HG02870 (cell line): ENCODE data around the gene ENG.

Experiments
- ATAC-seq: cut with Tn5 transposase; IDR thresholded peaks from one replicate; pipeline ENCODE4 v1.9.1; 2021; ENCODE audit warnings: mild to moderate bottlenecking, moderate library complexity; ENCODE audit not compliant: unreplicated experiment

Gene ENG

DNA sequence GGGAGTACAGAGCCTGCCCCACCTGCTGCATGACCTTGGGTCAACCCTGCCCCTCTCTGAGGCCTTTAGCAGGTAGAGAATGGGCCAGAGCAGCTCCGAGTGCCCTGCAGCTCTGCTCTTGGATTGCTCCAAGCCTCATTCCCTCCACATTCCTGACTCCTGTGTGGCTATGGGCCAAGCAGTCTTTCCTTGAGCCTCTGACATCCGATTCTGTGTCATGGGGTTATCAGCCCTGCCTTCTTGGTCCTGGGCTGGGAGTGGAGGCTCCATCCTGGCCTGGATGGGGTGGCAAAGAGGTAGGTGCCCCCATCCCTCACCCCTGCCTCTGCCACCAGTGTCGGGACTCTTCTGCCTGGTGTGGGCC, 38.1 kb downstream of the ENG start:
- ATAC-seq: no peak

DNA sequence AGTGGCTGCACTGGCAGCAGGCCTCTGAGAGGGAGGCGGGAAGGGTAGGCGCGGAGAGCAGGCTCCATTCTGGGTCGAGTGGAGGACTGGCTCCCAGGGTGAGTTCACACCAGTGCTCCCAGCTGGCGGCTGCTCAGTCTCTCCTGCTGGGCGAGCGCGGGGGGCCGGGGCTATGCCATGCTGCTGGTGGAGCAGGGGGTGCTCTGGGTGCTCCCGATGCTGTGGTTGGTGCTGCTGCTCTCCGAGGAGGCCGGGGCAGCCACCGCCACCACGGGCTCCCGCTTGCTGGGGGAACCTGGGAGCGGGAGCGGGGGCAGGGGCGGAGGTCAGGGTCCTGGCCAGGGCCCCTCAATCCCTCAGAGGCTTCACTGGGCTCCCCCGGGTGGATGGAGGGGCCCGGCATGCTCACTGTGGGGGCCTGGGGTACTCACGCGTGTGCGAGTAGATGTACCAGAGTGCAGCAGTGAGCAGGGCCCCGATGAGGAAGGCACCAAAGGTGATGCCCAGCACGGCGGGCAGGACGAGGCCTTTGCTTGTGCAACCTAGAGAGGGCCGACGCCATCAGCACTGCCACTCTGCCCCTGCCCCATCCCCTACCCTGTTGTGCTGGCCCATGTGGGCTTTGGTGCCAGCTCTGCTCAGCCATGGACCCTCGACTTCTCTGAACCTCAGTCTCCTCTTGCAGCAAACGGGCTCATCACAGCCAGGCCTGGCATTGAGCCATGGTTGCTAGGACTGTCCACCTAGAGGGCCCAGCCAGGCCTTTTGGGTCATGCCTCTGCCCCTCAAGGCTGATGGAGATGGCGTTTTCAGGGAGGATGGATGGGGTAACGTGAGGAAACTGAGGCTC, 38.7 kb downstream of the ENG start:
- ATAC-seq: no peak

- no peak for ATAC-seq
These were observed 39.6 kb downstream of the ENG start for GRCh38 chr9:127814619-127815511.

DNA sequence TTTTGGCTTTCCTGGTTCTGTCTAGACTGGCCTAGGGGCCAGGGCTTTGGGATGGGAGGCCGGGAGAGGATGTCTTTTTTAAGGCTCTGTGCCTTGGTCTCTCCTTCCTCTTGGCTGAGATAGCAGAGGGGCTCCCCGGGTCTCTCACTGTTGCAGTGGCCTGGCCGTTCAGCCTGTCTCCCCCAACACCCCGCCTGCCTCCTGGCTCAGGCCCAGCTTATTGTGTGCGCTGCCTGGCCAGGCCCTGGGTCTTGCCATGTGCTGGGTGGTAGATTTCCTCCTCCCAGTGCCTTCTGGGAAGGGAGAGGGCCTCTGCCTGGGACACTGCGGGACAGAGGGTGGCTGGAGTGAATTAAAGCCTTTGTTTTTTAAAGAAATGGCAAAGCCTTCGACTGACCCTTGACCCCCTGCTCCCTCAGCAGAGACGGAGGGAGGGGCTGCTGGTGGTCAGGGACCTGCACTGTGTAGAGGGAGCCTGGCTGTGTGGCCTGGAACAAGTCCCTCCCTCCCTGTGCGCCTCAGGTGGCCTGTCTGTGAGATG, 40.7 kb downstream of the ENG start:
- ATAC-seq: no peak

GRCh38 chr9:127812936-127813675, 41.4 kb downstream of the ENG start:
- no peak for ATAC-seq

DNA sequence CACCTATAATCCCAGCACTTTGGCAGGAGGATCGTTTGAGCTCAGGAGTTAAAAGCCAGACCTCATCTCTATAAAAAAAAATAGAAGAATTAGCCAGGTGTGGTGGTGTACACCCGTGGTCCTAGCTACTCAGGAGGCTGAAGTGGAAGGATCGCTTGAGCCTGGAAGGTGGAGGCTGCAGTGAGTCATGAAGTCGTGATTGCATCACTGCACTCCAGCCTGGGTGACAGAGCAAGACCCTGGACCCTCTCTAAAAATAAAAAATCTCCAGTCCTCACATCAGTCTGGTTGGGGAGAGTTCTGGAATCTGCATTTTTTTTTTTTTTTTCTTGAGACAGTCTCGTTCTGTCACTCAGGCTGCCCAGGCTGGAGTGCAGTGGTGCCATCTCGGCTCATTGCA, 42.4 kb downstream of the ENG start:
- ATAC-seq: no peak

DNA sequence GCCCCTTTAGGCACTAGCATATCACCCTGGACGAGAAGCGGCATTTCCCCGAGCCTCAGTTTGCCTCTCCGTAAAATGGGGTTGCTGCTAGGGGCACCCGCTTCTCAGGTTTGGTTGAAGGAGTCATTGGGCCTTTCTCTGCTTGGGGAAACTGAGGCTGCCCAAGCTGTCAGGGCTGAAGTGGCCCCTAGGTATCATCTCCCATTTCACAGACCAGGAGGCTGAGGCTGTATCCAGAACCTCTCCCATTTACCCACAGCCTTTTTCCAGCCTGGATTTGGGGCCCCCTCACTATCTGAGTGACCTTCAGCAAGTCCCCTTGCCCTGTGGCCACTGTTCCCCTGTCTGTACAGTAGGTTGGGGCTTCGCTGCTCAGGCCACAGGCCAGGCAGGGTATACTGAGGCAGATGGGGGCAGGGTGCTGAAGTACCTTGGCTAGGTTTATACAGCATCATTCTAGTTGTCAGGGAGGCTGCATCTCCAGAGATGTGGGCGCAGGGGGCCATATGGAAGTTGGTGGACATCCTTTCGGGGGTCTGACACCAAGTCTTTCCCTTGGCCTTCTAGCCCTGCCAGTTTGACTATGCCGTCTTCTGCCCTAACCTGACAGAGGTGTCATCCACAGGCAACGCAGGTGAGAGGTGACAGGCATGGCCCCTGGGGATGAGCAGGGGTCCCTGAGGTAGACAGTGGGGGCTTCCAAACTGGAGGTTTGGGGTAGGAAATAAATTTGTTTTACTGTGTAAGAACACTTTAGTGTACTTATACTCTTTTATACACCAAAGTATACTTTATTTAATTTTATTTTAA, 43.9 kb downstream of the ENG start:
- no peak for ATAC-seq

GRCh38 chr9:127809540-127810377, 44.7 kb downstream of the ENG start:
- no peak for ATAC-seq

GRCh38 chr9:127809002-127809539, 45.4 kb downstream of the ENG start:
- ATAC-seq: no peak

- no peak for ATAC-seq
These were observed 46.0 kb downstream of the ENG start for GRCh38 chr9:127808347-127809001.

DNA sequence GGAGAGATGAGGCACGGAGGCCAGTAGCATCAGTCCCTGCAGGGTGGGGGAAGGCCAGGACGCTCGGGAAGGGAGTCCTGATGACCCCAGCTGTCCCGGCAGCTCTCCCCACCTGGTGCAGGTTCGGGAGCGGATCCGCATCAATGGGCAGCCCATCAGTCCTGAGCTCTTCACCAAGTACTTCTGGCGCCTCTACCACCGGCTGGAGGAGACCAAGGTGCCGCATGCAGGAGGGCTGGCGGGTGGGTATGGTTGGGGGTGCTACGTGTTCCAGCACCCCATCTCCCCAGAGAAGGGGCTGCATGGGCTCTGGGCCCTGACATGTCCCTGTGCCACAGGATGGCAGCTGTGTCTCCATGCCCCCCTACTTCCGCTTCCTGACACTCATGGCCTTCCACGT, 47.6 kb downstream of the ENG start:
- ATAC-seq: no peak

DNA sequence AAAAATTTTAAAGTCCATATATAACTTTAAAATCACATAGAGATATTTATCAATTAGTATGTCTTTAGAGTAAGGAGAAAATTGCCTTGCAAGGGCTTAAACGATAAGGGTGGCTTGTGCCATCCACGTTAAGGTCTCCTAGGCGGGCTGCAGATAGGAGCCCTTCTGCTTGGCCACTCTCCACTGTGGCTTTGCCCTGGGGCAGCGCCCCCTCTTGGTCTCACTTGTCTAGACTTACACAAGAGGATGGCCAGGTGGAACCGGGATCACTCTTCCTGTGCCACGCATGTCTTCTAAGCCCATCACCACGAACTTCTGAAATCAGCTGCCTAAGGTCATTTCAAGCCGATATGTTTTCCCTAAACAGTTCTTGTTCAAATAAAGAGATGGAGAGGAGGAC, 48.8 kb downstream of the ENG start:
- no peak for ATAC-seq

DNA sequence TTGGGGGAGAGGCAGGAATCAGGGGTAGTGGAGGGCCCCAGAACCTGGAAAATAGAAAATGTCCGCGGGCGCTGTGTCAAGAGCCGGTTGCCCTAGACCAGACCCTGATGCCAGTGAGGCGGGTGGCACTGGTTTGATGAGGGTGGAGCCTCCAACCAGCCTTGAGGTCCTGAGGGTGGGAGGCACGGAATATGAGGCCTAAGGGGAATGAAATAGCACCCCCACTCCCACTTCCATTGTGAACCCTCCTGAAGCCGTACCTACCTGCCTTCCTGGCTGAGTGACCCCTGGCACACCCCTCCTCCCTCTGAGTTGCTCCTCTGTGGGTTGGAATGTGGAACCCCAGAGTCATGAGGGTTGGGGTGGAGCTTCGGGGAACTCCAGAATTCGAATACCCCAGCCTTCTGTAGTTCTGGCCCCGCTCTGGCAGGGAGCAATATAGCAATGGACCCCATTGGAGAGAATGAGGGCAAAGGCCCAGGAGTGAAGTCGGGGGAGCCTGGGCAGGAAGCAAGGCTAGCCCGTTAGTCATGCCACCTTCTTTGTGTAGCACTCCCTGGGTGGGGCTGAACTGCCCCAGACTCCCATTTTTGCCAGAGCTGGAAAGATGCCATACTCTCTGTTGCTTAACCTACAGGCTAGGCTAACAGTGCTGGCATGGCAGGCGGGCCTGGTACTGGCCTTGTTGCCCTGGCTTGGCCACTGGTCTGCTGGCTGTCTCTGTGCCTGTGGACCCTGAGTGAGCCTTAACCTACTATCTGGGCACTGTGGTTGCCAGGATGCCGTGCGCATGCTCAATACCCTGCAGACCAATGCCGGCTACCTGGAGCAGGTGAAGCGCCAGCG, 50.7 kb downstream of the ENG start:
- ATAC-seq: no peak

GRCh38 chr9:127802576-127803443, 51.6 kb downstream of the ENG start, which contains the start of gene FPGS:
Gene FPGS, plus strand, starts transcription at chr9:127802882. Its CDS starts 43 bp downstream, at chr9:127802925.
- peak; percentile 71 for ATAC-seq

DNA sequence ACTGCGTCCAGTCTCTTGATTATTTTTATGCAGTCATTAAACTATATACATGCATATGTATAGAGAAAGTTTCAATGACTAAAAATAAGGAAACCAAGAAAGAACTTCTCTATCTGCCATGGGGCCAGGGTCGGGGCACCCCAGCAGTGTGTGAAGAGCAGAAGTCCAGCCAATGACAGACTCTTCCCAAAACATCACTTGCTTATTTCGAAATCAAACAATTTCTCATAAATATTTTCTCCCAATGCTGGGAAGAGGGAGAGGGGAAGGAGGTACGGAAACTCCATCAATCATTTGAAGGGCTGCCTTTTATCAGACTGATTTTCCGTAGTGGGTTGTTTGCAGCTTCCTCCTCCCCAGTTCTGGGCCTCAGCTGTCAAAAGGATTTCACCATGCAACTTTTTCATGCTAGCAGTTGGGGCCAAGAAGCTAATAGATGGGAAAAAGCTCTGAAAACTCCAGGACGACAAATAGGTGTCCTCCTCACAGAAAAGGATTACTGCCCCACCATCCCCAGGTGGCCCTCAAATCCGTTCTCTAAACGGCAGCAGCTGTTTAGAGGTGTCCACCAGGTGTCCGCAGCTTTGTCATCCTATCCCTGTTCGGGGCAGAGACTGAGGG, 52.4 kb downstream of the ENG start:
- ATAC-seq: no peak

GRCh38 chr9:127796852-127797370, 57.5 kb downstream of the ENG start:
- no peak for ATAC-seq
